HepG2 (cell line): ENCODE data around the gene DAO.

ENCODE experiments used
- ARHGAP35 ChIP-seq: sonication (generic); formaldehyde crosslinking; IDR thresholded peaks from 2 replicates; pipeline ENCODE4 v1.9.0; 2022; ENCODE audit warnings: mild to moderate bottlenecking, inconsistent platforms, moderate library complexity, missing genetic modification reagents, borderline replicate concordance
- ARNT ChIP-seq: fragments of 450-650 bp; IDR thresholded peaks from 2 replicates; pipeline ENCODE4 v1.6.1; 2017
- CTCF ChIP-seq: sonication (generic); formaldehyde crosslinking; IDR thresholded peaks from 2 replicates; pipeline ENCODE4 v1.5.0; 2020; ENCODE audit warnings: mild to moderate bottlenecking, missing genetic modification reagents, moderate library complexity
- HDAC1 ChIP-seq: sonication (generic); formaldehyde crosslinking; IDR thresholded peaks from 2 replicates; pipeline ENCODE4 v1.5.1; 2020; ENCODE audit warnings: mild to moderate bottlenecking, missing genetic modification reagents
- JUN ChIP-seq: sonication (generic); formaldehyde crosslinking; IDR thresholded peaks from 2 replicates; pipeline ENCODE4 v1.4.0; 2020; ENCODE audit warnings: mild to moderate bottlenecking, missing genetic modification reagents
- RFX5 ChIP-seq: IDR thresholded peaks from 2 replicates; pipeline ENCODE4 v1.6.1; 2011; ENCODE audit warnings: low read depth, low read length, improper control_type of control experiment

DNA sequence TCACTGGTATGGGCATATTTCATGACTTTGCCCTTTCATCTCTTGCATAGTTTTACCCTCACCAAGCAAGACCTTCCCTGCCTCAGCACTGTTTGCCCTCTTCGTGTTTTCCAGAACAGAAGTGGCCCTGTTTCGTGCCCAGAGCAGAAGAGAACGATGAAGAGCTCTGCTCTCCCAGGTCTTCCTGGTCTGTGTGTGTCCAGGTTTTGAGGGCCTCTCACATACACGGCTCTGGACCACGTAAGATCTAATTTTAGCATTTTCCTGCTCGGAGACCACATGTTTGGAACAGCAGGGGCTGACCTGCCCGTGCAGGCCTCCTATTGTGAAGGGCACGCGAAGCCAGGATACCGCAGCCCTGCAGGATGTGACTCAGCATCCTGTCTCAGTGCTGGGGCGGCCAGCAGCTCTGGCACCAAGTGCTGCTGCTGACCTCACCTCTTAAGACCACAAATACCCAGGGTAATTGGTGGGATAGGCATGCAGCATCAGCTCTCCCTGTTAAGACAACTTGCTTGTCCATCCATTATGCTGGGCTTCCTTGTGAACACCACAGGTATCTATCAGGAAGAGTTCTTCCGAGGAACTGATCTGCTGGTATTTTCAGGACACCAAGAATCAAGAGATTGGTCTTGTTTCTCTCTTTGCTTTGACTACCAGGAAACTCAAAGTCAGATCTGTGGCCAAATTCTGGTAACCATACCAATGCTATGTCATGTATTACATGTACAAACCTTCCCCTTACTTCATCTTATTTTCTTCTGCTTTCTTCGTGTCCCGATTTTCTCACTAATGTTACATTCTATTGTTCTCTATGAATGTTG lies 41.5 kb upstream of the DAO start:
- TF ChIP-seq CTCF (CRISPR knock-in tag) (no peak), RFX5 (no peak), ARNT (no peak), HDAC1 (CRISPR knock-in tag) (no peak), JUN (CRISPR knock-in tag) (no peak), ARHGAP35 (no peak)
